IPS-18c (cell line): ENCODE measurements around the gene COL8A2.

Experiments
- H3K4me3 ChIP-seq: 2 replicates; pipeline ENCODE4 v1.7.0; 2013; ENCODE audit warnings: low read depth, mild to moderate bottlenecking, low read length, moderate library complexity; ENCODE audit not compliant: insufficient read depth
- H3K9me3 ChIP-seq: one replicate; pipeline ENCODE4 v1.6.1; 2013; ENCODE audit warnings: mild to moderate bottlenecking, low read length, moderate library complexity; ENCODE audit not compliant: control insufficient read depth, insufficient read depth

Gene COL8A2

DNA sequence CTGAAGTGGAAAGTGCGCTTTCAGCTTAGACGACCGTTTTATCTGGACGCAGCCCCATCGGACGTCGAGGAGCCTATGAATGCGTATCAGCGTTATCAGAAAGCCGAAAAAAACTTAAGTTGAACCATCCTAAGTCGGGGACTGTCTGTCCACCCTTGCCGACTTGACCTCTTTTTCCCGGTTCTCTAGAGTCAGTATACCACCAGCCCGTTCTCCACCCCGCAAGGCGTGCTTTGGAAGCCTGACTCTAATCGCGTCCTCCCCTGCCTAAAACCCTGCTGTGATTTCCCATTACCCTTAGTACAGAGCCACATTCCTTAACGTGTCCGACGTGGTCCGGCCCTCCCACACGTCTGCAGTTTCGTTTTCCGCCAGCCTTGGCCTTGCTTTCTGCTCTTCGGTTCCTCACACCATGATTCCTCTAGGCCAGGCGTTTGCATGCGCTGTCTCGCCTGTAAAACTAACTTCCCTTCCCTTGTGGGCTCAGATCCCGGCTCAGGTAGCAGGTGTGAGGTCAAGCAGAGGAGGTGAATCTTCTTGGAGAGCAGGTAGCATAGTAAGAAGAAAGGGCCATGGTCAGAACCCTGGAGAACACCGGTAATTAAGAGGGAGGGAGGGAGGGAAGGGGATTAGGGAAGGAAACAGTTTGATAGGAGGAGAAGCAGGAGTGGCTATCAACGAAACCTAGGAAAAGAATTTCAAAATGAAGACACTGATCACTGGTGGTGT, 35.5 kb downstream of the COL8A2 start:
- no peaks in the 10 kb centered on the region for H3K9me3 ChIP-seq
- peak overlapping the region; percentile 94 for H3K4me3 ChIP-seq

DNA sequence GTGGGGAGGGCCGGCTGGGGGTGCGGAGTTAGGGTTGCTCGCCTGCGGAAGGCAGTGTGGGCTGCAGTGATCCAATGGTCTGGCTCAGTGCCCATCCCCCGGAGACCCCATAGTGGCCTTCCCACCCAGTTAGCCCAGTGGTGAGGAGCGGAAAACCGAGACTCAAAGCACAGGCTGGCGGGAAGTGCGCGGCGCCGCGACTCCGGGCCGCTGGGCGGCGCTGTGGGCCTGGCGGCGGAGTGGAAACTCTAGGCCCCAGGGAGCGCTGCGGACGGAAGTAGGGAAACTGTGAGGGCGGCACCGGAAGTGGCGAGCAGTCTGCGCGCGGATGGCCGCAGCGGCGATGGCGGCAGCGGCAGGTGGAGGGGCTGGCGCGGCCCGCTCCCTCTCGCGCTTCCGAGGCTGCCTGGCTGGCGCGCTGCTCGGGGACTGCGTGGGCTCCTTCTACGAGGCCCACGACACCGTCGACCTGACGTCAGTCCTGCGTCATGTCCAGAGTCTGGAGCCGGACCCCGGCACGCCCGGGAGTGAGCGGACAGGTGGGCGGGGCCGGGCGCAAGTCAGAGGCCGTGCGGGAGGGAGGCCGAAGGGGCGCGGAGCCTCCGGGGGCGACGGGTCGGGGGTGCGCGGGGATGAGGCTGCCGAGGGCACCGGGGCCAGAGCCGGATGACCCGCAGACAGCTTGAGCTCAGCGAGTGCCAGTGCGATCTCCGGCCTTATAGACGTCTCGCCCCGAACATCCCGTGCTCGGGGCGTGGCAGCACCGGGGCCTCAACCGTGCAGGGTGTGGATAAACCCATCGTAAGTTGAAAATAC, 36.2 kb downstream of the COL8A2 start, which contains the start of gene ADPRS:
ADPRS (plus strand) TSS at position 316 of the 816 bp plus-strand sequence; CDS start at position 329, 13 bp downstream.
- Histone ChIP-seq H3K4me3 (peak within 1 kb of the TSS; percentile 94), H3K9me3 (no peaks in the 10 kb centered on the region)

DNA sequence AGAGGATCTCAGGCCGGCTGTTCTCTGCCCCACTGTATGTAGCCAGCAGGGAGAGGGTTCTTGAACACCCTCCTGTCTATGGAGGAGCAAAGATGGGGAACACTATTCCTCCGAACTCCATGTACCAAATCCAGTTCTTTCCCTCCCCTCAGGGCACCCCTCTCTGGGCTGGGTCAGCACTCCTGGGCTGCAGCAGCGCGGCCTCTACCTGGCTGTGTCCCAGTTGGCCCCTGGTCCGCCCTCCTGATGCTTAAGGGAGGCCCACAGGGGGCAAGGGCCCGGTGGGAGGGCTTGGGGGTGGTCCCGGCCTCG, 36.8 kb downstream of the COL8A2 start:
- peak overlapping the region; percentile 94 for H3K4me3 ChIP-seq
- no peaks in the 10 kb centered on the region for H3K9me3 ChIP-seq

DNA sequence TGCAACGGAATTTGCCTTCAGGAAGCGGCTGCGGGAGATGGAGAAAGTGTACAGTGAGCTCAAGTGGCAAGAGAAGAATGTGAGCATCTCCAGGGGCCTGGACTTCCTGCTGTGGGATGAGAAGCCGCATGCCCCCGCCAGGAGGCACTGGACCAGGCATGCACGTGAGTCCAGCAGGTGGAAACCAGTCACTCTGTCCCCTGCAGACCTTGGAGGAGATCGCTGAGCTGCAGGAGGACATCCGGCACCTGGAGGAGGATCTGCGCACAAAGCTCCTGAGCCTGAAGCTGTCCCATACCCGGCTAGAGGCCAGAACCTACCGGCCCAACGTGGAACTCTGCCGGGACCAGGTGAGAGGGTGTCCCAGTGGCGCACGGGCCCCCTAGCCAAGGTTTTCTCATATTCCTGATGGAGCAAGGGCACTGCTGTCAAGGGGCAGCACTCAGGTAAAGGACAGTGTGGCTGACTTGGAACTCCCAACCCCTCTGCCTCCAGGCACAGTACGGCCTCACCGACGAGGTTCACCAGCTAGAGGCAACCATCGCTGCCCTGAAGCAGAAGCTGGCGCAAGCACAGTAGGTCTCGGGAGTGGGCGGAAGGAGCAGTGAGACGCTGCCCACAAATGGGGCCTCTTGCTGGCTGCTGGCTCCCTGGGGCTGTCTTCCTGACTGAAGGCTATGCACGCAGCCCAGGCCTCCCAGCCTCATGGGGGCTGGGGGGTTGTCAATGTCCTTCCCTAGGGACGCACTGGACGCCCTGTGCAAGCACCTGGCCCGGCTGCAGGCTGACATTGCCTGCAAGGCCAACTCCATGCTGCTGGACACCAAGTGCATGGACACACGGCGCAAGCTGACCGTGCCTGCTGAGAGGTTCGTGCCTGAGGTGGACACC, 37.5 kb downstream of the COL8A2 start:
- Histone ChIP-seq H3K9me3 (no peaks in the 10 kb centered on the region), H3K4me3 (no peak overlapping the region)

DNA sequence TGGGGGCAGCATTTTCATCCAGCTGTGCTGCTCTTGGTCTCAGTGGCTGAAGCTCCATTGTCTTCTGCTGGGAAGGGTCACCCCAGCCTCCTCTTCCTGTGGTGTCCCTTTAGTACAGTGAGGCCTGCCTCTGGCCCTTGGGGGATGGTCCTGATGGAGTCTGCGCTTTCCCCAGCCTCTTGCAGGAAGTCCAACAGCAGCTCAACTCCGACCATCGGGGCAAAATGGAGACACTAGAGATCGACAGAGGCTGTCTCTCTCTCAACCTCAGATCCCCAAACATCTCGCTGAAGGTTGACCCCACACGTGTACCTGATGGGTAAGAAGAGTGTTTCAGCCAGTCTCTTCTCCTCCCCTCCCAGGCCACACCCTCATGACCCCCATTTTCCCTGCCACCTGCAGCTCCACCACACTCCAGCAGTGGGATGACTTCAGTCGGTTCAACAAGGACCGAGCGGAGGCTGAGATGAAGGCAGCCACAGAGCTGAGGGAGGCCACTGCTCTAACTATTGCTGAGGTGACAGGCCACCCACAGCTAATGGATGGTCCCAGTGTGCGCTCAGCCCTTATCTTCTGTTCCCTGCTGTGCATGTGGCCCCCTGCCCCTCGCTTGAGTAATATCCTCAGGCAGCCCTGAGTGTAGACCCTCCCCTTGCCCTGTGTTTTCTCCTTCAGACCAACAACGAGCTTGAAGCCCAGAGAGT, 38.3 kb downstream of the COL8A2 start:
- Histone ChIP-seq H3K4me3 (no peak overlapping the region), H3K9me3 (no peaks in the 10 kb centered on the region)

DNA sequence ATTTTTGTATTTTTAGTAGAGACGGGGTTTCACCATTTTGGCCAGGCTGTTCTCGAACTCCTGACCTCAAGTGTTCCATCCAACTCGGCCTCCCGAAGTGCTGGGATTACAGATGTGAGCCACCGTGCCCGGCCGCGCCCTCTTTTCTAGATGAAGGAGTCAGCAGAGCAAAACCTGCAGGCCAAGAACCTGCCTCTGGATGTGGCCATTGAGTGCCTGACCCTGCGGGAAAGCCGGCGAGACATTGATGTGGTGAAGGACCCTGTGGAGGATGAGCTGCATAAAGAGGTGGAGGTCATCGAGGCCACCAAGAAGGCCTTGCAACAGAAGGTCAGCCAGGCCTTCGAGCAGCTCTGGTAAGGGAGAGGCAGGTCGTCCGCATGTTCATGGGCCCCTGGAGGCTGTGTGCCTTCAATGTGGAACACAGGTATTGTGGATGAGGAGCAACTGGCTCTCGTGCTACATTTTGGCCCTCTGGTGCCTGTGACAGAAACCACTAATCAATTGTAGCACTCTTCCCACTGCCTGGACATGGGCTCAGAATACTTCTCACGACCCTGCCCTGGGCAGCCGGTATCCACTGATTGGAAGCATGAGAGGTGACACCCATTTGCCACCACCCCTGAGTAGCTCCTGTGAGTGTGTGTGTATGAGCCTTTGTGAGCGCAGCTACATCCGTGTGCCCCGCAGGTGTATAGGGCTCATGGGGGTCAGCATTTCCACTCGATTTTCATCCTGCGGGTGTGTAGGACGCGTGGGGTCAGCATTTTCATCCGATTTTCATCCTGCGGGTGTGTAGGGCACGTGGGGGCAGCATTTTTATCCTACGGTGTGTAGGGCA, 39.1 kb downstream of the COL8A2 start:
- H3K4me3 ChIP-seq = no peak overlapping the region
- no peaks in the 10 kb centered on the region for H3K9me3 ChIP-seq

DNA sequence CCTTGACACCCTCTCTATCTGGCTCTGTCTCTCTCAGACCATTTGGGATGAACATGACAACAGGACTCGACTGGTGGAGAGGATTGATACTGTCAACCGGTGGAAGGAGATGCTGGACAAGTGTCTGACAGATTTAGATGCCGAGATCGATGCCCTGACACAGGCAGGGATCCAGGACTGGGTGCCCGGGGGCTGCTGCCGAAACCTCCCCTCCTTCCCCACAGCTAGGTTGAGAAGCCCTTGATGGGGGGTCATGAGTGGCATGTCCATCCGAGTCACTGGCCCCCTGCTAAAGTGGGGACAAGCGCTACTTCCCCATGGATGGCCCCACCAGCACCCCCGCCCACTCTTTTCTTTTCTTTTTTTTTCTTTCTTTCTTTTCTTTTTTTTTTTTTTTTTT, 39.9 kb downstream of the COL8A2 start:
- H3K9me3 ChIP-seq = no peaks in the 10 kb centered on the region

DNA sequence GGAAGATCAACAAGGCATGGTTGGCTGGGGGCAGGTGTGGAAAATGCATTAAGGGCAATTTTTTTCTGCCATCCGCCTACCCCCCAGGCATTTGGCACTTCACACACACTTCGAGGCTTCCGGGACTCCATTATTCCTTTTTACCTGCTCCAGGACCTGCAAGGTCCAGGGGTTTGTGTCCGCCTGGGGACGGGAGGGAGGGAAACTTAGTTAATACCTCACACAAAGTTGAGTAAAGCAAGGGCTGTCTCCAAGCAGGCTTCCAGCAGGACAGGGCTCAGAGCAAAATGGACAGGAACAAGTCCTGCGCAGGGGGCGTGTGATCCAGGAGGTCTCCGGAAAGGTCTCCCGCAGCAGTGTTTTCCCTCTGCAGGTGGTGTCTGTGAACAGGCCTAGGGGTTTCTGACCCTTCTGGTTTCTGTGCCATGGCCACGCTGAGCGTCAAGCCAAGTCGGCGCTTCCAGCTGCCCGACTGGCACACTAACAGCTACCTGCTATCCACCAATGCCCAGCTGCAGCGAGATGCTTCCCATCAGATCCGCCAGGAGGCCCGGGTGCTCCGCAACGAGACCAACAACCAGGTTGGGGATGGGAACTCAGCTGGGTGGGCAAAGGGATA, 40.4 kb downstream of the COL8A2 start:
- Histone ChIP-seq H3K9me3 (no peaks in the 10 kb centered on the region), H3K4me3 (peak overlapping the region; percentile 65)

More for the DNA sequence above, 39.9 kb downstream of the COL8A2 start:
- no peak overlapping the region for H3K4me3 ChIP-seq

DNA sequence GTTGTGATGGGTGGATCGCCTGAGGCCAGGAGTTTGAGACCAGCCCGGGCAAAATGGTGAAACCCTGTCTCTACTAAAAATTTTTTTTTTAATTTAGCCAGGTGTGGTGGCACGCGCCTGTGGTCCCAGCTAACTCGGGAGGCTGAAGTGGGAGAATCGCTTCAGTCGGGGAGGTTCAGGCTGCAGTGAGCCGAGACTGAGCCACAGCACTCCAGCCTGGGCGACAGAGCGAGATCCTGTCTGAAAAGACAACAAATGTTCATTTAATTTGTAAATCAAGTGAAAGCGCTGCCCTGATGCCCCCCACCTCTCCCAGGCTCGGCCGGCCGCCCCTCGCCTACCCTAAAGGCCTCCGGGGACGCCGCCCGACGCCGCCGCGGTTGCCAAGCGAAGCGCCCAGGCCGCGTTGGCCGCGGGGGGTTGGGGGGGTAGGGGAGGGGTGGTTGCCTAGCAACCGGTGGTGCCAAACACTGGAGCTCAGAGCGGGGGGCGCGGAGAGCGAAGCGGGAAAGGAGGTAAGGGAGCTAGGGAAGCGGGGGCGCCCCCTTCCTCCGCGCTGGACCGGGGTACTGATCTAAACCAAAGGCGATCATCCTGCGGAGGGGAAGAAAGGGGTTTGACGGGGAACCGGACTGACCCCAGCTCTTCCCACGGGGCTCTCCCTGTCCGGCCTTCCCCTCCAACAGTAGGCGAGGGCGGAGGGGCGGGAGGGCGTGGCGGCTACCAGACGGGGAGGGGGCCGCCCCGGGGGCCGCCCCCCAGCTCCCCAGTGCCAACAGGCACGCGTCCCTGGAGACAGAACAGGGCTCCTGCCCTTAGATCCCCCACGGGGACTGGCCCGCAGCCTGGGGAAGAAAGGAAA, 41.2 kb downstream of the COL8A2 start, which contains the start of gene TEKT2:
TEKT2 (plus strand) TSS at position 460 of the 862 bp plus-strand sequence. CDS start 828 bp downstream, outside the sequence.
- Histone ChIP-seq H3K9me3 (no peaks in the 10 kb centered on the region), H3K4me3 (peak within 1 kb of the TSS; percentile 65)

DNA sequence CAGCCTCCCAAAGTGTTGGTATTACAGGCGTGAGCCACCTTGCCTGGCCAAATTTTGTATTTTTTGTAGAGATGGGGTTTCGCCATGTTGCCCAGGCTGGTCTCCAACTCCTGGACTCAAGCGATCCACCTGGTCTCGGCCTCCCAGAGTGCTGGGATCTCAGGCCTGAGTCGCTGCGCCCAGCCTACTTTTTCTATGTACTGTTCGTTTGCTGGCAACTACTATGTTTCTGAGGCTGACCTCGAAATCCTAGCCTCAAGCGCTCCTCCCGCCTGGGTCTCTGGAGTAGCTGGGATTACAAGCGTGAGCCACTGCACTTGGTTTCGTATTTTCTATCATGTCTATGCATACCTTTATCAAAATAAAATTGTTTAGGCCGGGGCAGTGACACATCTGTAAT, 41.8 kb downstream of the COL8A2 start:
- H3K9me3 ChIP-seq = no peaks in the 10 kb centered on the region
- H3K4me3 ChIP-seq = no peak overlapping the region

DNA sequence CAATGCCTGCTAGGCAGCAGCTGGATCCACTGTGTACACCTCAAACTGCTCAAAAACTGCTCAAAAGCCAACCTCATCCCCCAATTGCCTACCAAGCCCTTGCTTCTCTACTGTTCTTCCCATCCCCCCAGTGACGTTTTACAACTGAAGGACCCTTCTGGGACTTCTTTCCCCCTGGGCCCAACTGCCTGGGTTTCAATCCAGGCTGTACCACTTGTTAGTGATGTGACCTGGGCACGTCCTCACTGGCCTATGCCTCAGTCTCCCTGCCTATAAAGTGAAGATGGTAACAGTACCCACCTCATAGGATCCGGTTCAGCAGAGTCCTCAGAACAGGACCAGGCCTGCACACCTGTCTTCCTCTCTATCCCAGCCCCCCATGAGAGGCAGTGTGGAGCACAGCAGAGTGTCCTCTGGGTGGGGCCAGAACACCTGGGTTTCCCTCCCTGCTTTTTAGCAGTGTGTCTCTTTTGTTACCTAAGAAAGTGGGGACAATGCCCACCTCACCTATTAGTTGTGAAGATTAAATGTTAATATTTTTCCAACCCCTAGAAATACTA, 43.0 kb downstream of the COL8A2 start:
- H3K4me3 ChIP-seq = no peak overlapping the region
- H3K9me3 ChIP-seq = no peaks in the 10 kb centered on the region

DNA sequence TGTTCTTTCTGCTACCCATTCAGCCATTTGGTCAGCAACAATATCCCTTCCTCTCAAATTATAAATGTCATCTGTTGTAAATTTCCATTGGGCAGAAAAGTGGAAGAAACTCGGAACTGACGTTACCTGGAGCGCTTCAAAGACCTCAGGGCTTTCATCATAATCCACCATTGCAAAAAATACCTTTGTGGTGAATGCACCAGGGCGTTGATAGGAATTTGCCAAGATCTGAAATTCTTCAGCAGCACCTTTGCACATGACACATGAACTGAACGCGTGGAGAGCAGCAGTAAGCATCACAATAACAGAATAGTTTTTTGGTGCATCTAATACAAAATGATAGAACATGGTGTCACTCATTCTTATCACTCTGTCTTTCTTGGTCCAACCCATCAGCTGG, 44.2 kb downstream of the COL8A2 start:
- Histone ChIP-seq H3K4me3 (no peak overlapping the region), H3K9me3 (no peaks in the 10 kb centered on the region)

DNA sequence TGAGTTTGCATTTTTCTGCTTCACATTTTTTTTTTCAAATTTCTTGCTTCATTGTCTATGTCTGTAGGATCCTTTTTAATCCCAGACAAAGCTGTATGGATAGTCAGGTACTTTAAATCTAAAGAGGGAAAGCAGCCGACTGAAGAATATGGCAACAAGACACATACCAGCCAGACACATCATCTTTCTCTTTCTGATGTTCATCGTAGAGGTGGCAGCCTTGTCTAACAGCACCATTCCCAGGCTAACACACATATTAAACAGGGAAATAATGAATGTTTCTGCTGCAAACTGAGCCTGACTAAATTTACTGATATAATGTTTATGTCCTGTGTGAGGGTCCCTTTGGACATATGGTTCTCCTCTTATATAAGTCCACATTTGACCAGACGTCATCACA, 44.8 kb downstream of the COL8A2 start:
- H3K4me3 ChIP-seq = no peak overlapping the region
- H3K9me3 ChIP-seq = no peaks in the 10 kb centered on the region

DNA sequence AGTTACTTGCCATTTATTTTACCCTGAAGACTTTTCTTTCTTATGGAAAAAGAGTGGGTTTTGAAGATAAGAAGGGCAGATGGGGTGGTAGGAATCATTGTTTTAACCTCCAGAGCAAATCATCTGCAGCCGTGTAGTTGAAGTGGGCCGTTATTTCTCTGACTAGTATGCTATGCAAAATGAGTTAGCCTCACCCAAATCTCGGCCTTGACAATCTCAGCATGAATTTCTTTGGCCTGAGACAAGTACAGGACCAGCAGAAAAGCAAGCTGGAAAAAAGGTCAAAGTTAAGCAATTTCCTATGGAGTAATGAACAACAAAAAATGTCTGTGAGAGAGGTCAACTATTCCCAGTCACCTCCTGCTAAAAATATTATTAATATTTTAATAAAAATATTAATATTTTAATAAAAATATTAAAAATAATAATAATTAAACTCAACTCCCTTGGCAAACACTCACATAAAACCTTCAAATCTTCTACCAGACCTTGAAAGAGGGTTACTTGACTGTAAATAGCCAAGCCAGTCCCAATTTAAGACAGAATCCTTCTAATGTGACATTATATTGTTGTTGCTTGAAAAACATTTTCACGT, 47.9 kb downstream of the COL8A2 start:
- Histone ChIP-seq H3K9me3 (no peaks in the 10 kb centered on the region), H3K4me3 (no peak overlapping the region)
